Kidney (tissue), 14 donors: ENCODE measurements around the gene NIN. TPM values are rescaled to one million over a fixed set of nuclear protein-coding genes. Genes with fewer than 3 reads are reported as not detected.

Experiments used
- DNase-seq, 5 donors: peaks; one replicate each; pipeline ENCODE4 v3.0.0-alpha.2; 2013 to 2020
- FAIRE-seq: peaks from 2 replicates; lab custom pipeline; 2012; peaks lifted over from hg19 to GRCh38; lab: Jason Lieb, UNC
- H3K27ac ChIP-seq, 2 donors: one replicate each; pipeline ENCODE4 v1.7.0; 2013; ENCODE audit warnings: low read depth in 2 of 2, low read length in 2 of 2, inconsistent platforms in 1 of 2
- H3K27me3 ChIP-seq: one replicate; pipeline ENCODE4 v1.7.1; 2013; ENCODE audit warnings: low read length, inconsistent platforms; ENCODE audit not compliant: control insufficient read depth, insufficient read depth
- H3K36me3 ChIP-seq, 3 donors: one replicate each; pipeline versions ENCODE4 v1.7.0 to v1.7.1; 2013; ENCODE audit warnings: low read length in 3 of 3, control low read depth in 1 of 3, inconsistent platforms in 1 of 3; ENCODE audit not compliant: insufficient read depth in 3 of 3, control insufficient read depth in 2 of 3
- H3K4me1 ChIP-seq, 3 donors: one replicate each; pipeline versions ENCODE4 v1.7.0 to v1.7.1; 2013; ENCODE audit warnings: low read length in 3 of 3, inconsistent platforms in 1 of 3, low read depth in 1 of 3; ENCODE audit not compliant: control insufficient read depth in 2 of 3, insufficient read depth in 2 of 3
- H3K4me3 ChIP-seq, 3 donors: one replicate each; pipeline versions ENCODE4 v1.7.0 to v1.8.1; 2013; ENCODE audit warnings: low read length in 3 of 3, control low read depth in 1 of 3, inconsistent platforms in 1 of 3
- H3K9ac ChIP-seq, 3 donors: one replicate each; pipeline versions ENCODE4 v1.7.0 to v1.7.1; 2013; ENCODE audit warnings: low read length in 3 of 3, control low read depth in 1 of 3, inconsistent platforms in 1 of 3
- H3K9me3 ChIP-seq, 3 donors: one replicate each; pipeline versions ENCODE4 v1.7.0 to v1.7.1; 2013; ENCODE audit warnings: low read length in 3 of 3, control low read depth in 1 of 3, inconsistent platforms in 1 of 3; ENCODE audit not compliant: control insufficient read depth in 2 of 3, insufficient read depth in 1 of 3
- CTCF ChIP-seq: IDR thresholded peaks from 3 replicates; pipeline ENCODE4 v1.5.1; 2012; ENCODE audit warnings: mild to moderate bottlenecking, moderate library complexity, borderline replicate concordance; ENCODE audit not compliant: insufficient read depth; ENCODE audit errors: extremely low read depth
- intact Hi-C: fragments of 100-400 bp; cut with DNase I; formaldehyde crosslinking; loops from one replicate; pipeline ENCODE4 v1.11.1; 2022
- polyA plus RNA-seq: library from polyadenylated mRNA; stranded (reverse); fragments of 350-450 nt; fragmentation: Illumina TruSeq; extraction: RNeasy Lipid Tissue Mini Kit (QIAGEN cat#74804); gene quantifications from one replicate; pipeline ENCODE4 v1.2.3, GENCODE V29; 2014; ENCODE audit warnings: low read depth, low replicate concordance; ENCODE audit not compliant: insufficient read depth
- total RNA-seq: library from RNA; stranded (reverse); fragmentation: NEBNext Ultra II Directional; extraction: Animal tissue kit (Norgen Biotek cat#: 25700); gene quantifications from one replicate; pipeline ENCODE4 v1.2.1, GENCODE V29; 2021
- donor health status: control.
- donor health status: control.
- donor health status: control.
- donor health status: control.
- donor health status: control.
- donor health status: DM: yes; HTN: yes; CAD: no.
- donor health status: Normal renal cell carcinoma (clear cell type).

The NIN gene
- total and polyA plus RNA-seq, 2 donors from 2014 or later, result 3.6 to 40.0 TPM

GRCh38 chr14:50804181-50804721 is 26.7 kb downstream of the NIN start:
- no peaks in the 10 kb centered on the region for H3K4me1 ChIP-seq
- H3K27ac ChIP-seq, result peak overlapping the region in 1 of 2 donors; percentile 50
- H3K9me3 ChIP-seq, result no peaks in the 10 kb centered on the region
- no peaks in the 10 kb centered on the region for H3K36me3 ChIP-seq
- no peak for TF ChIP-seq CTCF
- H3K9ac ChIP-seq, result no peak overlapping the region
- intact Hi-C loops, result no loop called here
- no peak overlapping the region for H3K4me3 ChIP-seq
- H3K27me3 ChIP-seq, result no peaks in the 10 kb centered on the region
- no peak for DNase-seq
- FAIRE-seq, result no peak

DNA sequence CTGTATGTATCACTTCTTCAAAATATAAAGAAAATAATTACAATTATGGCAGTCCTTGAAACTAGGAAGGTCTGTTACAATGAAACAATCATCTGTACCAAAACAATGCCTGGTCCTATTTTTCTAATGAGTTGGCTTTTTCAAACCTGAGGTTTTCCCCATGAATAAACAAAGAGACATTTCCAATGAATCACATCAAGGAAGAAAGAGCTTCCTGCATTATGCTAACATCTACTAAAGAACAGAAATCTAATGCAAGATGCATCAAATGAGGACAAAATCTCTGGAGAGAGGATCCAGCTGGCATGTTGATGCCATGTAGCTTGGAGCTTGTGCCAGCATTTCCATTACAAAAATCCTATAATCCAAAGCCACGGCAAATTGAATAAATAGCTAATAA is 29.3 kb downstream of the NIN start:
- DNase-seq (no peak), FAIRE-seq (no peak)
- intact Hi-C loops, result no loop called here
- Histone ChIP-seq H3K4me3 (no peak overlapping the region), H3K9ac (no peak overlapping the region), H3K9me3 (no peaks in the 10 kb centered on the region), H3K27ac (no peak overlapping the region), H3K27me3 (no peaks in the 10 kb centered on the region), H3K36me3 (no peaks in the 10 kb centered on the region), H3K4me1 (no peaks in the 10 kb centered on the region)
- no peak for TF ChIP-seq CTCF

DNA sequence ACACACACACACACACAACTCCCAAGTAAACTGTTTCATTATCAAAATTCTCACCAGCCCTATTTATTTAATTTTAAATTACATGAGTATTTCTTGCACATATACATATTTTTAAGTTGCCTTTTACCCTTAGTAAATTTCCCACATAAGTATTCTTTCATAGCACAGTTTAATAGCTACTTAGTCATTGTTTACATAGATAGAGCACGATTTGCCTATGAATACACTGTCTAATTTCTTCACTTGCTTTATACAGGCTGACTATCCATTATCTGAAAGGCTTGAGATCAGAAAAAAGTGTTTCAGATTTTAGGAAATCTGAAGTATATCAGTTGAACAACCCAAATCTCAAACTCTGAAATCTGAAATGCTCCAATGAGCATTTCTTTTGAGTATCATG is 30.9 kb downstream of the NIN start:
- Histone ChIP-seq H3K36me3 (peaks cover 0 to 2% (median 0%) of the 10 kb centered on the region in 3 donors), H3K9ac (no peak overlapping the region), H3K27me3 (no peaks in the 10 kb centered on the region), H3K4me1 (no peaks in the 10 kb centered on the region), H3K9me3 (no peaks in the 10 kb centered on the region), H3K27ac (no peak overlapping the region), H3K4me3 (no peak overlapping the region)
- FAIRE-seq (no peak), DNase-seq (no peak)
- TF ChIP-seq CTCF, result no peak
- intact Hi-C loops, result no loop called here

GRCh38 chr14:50798048-50798421 is 32.9 kb downstream of the NIN start:
- DNase-seq (no peak), FAIRE-seq (no peak)
- TF ChIP-seq CTCF, result no peak
- H3K9me3 ChIP-seq, result no peaks in the 10 kb centered on the region
- no peak overlapping the region for H3K27ac ChIP-seq
- H3K4me1 ChIP-seq, result no peaks in the 10 kb centered on the region
- intact Hi-C loops, result no loop called here
- no peak overlapping the region for H3K4me3 ChIP-seq
- peaks cover 0 to 2% (median 0%) of the 10 kb centered on the region in 3 donors for H3K36me3 ChIP-seq
- no peaks in the 10 kb centered on the region for H3K27me3 ChIP-seq
- no peak overlapping the region for H3K9ac ChIP-seq
